Measurements from ENCODE around the gene CRADD.
"Not testable (repeated sequence)": the region's sequence is repeated elsewhere in the genome, so short reads cannot be mapped to it uniquely, and the experiment has no call there.

Gene CRADD

DNA sequence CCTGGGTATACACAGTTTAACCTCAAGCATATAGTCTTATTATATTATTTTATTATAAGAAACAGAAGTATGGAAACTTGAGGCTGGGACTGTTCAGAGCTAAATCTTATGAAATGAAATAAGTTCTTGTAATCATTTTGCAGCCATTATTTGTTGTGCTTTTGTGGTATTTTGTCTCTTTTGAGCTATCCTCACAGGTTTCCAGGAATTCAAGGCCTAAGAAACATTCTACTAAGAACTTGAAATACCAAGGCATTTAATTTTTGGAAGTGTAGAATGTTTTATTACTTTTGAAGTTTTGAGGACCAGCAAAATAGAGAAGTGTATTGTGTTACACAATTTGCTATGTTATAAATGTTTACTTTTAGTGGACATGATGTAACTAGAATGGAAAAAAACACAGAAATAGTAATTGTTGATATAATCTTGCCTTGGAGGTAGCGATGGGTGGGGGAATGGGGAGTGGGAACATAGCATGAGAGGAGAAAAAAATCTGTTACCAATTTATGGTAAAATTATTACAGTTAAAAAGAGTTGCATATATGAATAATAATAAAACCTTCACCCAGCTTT, 81.7 kb downstream of the CRADD start:
- no peak for DNase-seq (ENCODE audit: low read depth)

DNA sequence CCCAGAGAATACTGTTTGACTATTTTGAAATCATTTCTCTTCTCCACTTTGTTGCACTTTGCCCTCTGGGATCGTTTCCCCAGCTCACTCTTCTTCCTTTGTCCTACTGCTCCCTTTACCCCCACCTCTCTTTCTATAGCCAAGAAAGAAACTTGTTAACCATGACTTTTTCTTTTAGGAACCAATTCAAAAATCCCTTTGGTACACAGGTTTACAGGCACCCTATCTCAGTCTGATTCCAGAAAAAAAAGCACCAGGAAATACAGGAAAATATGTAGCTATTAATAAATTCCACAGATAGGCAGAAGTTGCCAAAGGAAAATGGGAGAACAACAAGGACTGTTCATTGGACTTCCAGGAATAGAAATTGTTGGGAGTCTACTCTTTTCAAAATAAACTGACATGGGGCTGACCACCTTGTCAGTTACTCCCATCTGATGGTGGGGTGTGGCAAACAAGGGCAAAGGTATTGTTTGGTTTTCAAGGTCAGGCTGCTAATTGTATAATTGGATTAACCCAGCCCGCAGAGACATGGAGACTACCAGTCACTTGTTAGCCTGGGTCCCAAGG, 82.4 kb downstream of the CRADD start:
- DNase-seq (ENCODE audit: low read depth): no peak

DNA sequence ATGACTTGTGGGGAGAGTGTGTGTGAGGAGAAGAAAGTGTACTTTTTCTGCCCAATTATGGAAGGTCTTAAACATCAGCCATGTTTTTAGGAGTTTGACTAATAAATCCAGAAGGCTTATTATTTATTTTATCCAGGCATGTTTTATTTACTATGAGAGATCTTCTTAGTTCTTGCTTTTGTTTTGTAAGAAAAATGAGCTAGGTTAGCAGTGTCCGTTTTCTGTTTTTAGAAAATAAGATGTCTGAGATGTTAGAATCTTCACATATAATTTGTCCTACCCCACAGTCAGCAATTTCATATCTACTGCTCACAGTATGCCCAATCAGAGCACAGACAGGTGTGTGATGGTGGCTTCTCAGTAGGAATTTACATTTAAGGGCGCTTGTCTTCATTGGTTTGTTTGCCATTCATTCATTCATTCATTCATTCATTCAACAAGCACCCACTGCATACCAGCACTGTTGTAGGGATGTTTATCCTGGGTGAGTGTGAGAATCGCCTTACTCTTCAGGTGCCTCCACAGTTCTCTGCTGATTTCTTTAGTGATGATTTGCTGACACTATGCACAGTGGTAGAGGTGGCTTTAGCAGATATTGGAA, 83.2 kb downstream of the CRADD start:
- no peak for DNase-seq (ENCODE audit: low read depth)

DNA sequence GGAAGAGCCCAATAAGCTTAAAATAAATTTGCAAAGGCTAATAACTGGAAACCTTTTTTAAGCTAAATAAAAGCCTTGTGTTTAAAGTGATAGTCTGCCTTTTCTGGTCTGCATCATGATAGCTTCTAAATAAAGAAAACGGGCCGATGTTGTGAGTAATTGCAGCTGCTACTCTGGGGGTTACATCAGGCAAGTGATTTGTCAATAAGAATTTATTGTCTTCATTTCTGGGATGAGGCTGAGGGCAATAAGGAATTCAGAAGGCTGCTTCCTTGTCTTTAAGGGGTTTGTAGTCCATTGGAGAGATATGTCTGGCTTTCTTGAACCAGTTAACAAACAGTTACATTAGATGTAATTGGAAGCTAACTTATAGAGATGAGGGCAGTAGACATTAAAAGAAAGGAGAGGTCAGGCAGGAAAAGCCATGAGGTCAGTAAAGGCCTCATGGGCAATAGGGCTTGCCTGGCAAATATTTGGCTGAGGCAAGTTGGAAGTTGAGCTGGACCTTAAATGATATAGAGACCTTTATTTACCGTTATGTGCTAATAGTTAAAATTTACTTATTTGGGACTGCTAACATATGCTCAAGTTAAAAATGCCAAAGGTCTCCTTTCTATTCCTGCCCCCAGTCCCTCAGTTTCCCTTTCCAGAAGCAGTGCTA, 85.0 kb downstream of the CRADD start:
- DNase-seq (ENCODE audit: low read depth): no peak

DNA sequence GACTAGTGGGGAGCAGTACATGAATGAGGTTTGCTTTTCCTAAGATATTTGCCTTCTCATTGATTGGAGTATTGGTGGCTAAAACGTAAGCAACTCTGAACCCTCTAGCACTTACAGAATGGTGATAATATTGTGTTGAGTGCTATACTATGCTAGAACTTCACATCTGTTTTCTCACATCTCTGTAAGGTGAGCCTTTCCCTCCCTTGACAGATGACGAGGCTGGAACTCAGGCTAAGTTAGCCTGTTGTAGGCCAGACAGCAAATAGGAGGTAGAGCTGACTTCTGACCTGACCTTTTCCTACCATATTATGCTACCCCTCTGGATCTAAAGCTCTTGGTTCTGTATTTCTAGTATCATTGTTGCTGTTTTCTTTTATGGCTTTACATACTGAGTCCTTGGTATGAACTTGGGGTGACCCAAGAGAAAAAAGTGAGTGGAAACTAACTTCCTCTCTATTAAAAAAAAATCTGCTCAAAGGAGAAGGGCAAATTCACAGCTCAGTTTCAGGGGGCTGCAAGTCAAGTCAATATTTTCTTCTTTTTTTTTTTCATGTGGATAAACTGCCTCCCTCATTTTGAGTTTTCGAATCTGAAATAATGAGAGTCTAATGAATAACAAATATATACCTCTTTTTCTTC, 85.9 kb downstream of the CRADD start:
- no peak for DNase-seq (ENCODE audit: low read depth)

DNA sequence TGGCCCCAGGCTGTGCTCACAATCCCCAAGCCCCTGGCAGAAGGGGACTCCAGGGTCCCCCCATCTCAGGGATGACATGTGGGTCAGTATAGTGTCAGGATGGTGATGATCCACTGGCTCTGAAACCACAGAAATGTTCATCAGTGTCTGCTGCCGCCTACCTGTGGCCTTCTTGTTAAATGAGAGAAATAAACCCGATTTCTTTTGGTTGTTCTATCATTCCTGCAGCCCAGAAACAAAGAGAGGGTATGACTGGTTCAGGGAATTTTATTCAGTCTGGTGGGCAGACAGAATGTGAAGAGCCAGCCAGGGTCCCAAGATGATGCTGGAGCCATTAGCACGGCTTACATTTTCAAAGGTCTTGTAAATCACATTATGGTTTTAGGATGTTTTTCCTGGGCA, 86.6 kb downstream of the CRADD start:
- DNase-seq (ENCODE audit: low read depth): no peak

DNA sequence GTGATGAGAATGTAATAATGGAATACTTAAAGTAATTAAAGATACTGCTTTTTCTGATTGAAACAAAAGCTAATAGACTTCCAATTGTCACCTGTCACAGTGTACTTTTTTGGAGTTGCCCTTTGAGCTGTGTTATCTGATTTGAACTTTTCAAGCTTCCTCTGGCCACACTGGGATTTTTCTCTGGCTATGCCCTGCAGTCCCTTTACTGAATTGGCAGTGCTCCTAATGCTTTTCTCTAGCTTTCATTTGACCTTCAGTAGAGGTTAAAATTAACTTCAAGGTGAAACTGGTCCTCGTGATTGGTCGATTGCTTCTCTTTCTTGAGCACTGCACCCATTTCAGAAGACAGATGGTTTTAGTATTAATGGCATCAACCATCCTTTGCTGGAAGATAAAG, 89.2 kb downstream of the CRADD start:
- no peak for DNase-seq (ENCODE audit: low read depth)

DNA sequence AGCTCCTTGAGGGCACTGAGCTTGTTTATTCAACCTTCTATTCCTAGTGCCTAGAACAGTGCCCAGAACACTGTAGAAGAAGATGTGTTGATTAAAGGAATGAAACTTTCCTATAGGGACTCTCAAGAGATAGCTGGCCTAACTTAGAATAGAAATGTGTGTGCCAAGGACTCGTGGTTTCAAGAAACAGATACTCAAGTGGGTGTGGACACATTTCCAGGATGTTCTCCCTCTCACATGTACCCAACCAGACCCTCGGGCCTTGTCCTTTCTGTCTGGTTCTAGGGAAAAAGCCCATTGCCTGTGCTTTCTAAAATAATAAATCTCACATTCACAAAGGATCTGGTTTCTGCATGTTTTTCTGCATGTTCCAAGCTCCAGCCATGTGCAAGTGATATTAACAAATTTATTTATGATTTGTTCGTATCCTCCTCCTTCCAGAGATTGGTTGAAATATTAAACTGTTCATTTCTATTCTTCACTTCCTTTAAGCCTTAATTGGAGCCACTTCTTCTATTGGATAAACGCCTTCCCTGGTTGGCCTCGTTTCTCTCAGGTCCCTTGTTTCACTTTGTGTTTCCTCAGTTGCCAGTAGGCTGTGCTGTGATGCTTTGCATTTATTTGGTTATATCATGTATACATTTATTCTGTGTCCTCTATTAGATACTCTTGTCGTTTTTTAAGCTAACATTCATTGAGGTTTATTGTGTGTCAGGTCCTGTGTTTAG, 89.8 kb downstream of the CRADD start:
- DNase-seq (ENCODE audit: low read depth): no peak

DNA sequence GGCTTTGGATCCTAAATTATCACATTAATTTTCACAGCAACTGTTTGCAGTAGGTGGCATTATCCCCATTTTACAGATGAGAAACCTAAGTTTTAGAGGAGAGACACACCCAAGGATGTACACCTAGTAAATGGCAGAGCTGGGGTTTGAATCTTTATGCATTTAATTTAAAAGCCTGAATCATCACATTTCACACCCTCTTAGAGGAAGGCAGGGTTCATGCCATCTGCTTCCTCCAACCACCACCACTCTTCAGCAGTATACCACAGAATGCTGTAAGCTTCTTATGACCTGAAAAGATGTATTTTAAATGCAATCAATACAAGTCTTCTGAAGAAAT, 90.3 kb downstream of the CRADD start:
- DNase-seq (ENCODE audit: low read depth): no peak

DNA sequence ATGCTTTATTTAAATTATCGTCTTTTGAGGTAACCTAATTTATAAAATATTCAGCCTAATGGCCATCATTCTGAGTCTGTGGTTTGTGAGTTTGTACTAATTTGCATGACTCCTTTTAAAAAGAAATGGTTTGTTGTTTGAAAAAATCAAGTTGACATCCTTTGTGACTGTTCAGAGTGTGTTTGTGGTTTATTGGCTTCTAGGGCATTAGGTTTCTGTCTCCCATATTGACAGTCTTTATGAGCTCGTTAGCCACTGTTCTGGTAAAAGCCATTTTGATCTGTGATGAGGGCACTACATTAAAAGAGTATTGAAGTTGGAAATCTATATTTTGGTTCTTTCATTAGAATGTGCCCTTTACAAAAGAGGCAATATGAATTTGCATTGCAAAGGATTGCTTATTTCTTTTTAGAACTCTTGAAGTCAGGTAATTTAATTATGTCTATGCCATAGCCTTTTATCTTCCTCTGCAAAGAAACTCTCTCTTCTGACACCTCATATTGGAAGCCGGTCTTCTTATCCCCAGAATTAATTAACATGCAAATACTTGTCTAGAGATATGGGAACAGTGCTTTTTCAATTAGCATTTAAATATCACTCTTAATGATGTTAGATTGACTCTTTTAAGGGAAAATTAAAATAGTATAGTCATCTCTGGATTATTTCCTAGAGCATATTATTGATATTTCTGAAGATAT, 95.0 kb downstream of the CRADD start:
- DNase-seq (ENCODE audit: low read depth): no peak

DNA sequence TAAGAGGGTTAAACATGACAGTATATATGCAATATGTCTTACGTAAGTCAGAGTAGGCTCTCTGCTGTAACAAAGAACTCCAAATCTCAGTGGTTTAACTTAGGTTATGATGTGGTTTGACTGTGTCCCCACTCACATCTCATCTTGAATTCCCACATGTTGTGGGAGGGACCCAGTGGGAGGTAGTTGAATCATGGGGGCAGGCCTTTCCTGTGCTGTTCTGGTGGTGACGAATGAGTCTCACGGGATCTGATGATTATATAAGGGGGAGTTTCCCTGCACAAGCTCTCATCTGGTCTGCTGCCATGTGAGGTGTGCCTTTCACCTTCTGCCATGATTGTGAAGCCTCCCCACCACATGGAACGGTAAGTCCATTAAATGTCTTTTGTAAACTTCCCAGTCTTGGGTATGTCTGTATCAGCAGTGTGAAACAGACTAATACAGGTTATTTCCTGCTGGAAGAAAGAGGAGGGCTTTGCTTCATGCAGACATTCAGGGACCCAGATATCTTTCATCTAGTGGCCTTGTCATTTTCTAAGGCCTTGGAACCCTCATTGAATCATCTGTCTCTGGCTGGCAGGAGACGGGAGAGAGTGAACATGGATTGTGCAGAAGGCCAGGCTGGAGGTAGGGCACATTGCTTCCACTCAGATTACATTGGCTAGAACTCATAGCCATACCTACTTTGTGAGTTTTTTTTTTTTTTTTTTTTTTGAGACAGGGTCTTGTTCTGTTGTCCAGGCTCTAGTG, 96.1 kb downstream of the CRADD start:
- DNase-seq (ENCODE audit: low read depth): no peak

DNA sequence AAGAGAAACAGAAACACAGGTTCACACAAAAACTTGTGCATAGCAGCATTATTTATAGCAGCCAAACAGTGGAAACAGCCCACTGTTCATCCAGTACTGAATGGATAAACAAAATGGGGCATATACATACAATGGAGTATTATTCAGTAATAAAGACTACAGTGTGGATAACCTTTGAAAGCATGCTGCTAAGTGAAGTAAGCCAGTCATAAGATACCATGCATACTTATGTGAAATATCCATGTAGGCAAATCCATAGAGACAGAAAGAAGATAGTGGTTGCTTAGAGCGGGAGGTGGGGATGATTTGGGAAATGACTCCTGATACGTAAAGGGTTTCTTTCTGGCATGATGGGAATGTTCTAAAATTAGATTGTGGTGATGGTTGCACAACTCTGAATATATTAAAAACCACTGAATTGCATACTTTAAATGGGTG, 99.4 kb downstream of the CRADD start:
- DNase-seq (ENCODE audit: low read depth): no peak

DNA sequence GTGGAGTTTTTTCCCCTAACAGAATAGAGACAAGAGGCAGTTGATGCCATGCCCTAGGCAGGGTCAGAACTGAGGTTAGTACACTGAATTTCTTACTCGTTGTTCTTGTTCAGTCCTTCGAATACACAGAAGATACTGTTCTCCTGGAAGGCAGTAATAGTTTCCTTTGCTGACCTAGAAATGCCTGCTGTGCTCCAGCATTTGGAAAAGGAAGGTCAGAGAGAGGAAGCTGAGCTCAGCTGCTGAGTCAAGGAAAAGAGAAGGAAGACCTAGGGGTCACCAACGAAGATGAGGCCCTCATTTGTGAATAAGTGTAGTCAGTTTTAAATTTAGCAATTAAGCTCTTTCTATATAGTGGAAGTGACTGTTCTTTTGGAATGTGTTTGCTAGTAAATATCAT, 100.1 kb downstream of the CRADD start:
- DNase-seq (ENCODE audit: low read depth): no peak

DNA sequence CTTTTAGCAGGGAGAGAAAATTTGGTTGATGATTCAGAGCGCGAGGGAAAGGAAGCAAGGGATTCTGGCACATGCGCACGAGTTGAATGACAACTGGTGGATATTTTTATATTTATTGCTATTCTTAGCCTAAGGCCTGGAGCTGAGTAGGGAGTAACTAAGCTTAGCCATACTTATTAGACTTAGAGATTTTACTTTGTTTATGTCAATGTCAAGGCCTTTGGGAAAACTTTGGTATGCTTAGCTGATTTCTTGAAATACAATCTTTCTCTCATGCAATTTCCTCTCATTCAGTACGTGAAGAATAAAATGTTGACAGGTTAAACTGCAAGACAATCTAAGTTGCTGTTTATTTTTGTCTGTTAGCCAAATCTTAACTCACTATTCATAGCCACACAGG, 101.1 kb downstream of the CRADD start:
- DNase-seq (ENCODE audit: low read depth): no peak

DNA sequence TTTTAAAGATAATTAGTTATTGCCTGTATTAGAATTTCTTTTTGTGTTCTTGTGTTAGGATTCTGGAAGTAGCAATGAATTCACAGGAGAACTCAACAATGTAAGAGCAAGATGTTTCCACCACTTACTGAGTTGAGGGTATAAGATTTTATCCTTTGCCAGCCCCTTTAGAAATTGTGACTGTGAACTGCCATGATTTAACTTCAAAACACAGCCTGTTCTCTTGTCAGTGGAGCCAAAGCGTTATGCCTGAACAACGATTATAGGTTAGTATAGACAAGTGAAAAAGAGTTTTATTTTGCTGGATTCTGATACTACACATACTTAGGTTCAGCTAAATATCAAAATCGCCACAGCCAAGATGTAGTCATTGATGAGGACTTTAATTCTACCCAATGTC, 101.6 kb downstream of the CRADD start:
- no peak for DNase-seq (ENCODE audit: low read depth)

DNA sequence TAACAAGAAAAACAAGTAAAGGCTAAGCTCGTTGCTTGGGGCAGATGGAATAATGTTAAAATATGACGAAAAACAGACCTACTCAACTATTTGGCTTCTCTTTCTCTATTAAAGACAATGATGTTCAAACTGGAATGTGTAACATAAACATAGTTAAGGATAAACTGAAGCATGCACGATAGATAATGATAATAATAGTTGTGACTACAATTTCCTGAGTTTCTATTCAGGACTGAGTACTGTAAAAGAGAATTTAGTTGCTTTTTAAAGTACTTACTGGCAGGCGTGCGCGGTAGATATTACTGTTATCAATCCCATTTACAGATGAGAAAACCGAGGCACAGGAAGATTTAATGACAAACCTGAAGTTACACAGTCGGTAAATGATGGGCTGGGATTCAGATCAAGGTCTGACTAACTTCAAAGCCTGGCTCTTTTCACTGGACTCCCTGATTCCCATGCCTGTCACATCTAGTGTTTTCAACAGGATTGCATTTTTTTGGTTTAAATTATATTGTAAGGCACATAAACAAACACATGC, 103.0 kb downstream of the CRADD start:
- DNase-seq (ENCODE audit: low read depth): no peak

DNA sequence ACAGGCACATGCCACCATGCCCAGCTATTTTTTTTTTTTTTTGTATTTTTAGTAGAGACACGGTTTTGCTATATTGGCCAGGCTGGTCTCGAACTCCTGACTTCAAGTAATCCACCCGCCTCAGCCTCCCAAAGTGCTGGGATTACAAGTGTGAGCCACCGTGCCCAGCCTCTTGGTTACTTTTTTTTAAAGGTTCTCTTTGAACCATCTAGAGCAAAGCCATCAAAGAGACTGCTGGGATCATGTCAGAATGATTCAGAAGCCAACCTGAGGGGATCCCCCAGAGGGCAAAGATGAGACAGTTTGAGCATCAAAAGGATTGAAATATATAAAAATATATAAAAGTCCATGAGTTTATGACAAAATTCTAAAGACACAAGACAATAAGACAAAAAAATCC, 103.7 kb downstream of the CRADD start:
- not testable (repeated sequence) for DNase-seq (ENCODE audit: low read depth)

DNA sequence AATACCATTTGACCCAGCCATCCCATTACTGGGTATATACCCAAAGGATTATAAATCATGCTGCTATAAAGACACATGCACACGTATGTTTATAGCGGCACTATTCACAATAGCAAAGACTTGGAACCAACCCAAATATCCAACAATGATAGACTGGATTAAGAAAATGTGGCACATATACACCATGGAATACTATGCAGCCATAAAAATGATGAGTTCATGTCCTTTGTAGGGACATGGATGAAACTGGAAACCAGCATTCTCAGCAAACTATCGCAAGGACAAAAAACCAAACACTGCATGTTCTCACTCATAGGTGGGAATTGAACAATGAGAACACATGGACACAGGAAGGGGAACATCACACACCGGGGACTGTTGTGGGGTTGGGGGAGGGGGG, 104.8 kb downstream of the CRADD start:
- DNase-seq (ENCODE audit: low read depth): not testable (repeated sequence)

DNA sequence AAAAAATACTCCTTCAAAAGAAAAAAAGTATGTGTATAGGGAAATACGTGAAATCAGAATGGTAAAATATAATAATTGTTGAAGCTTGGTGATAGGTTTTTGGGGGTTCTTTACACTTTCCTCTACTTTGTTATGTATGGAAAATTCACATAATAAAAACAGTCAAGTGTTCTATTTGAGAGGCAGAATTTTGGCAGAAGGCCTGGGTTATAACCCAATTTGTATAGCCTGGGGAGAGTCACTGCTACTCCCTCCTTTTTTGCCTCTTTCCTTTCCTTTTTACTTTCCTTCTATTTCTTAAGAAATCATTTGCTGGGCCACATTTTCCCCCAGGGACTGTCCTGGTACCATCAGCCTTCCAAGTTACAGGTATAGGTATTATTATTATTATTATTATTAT, 105.7 kb downstream of the CRADD start:
- no peak for DNase-seq (ENCODE audit: low read depth)

DNA sequence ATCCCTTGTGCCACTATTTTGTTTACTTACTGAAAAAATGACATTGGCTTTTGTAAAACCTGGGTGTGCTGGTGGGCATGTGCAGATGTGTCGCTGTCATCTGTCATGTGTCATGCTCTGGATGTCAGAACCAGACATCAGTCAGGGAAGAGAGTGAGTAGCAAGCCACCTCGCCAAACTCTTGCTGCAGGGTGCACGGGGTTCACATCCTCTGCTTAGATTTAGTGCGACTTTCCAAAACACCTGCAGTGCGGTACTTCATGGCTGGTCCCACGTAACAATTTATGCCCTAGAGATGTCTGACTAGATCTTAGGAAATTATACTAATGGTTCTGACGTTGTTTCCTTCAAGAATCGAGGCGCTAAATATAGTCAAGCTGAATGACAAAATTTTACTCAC, 106.7 kb downstream of the CRADD start:
- DNase-seq (ENCODE audit: low read depth): no peak
